Endothelial cell of umbilical vein (primary cell): ENCODE results near the gene PLEKHM2. TPM values are rescaled to one million over a fixed set of nuclear protein-coding genes. Genes with fewer than 3 reads are reported as not detected.

Experiments
- BruUV-seq: library from RNA; stranded (reverse); fragments of 400-500 nt; replicated peaks from 2 replicates; lab custom pipeline; 2021; lab: Mats Ljungman, UMichigan
- CTCF ChIA-PET: fragments of 300-600, 350-600 bp; sonication (Branson Sonifier 250); formaldehyde crosslinking; loops from one replicate; lab custom pipeline; 2021; ENCODE audit warnings: antibody characterized with exemption, inconsistent platforms; lab: Charles Lee
- POLR2A ChIA-PET: fragments of 300-600, 350-600 bp; sonication (Branson Sonifier 250); formaldehyde crosslinking; loops from one replicate; lab custom pipeline; 2021; ENCODE audit warnings: antibody characterized with exemption, inconsistent platforms; lab: Charles Lee
- DNase-seq: peaks from one replicate; pipeline ENCODE4 v3.0.0-alpha.2; 2011; ENCODE audit warnings: low read depth, low spot score
- FAIRE-seq: peaks from 2 replicates; lab custom pipeline; 2011; peaks lifted over from hg19 to GRCh38; lab: Jason Lieb, UNC
- H2AFZ ChIP-seq: 2 replicates; pipeline ENCODE4 v1.6.0; 2012; ENCODE audit warnings: low read depth, low read length, control low read depth, inconsistent platforms
- H3K27ac ChIP-seq: 2 replicates; pipeline ENCODE4 v1.5.1; 2011; ENCODE audit warnings: low read depth, mild to moderate bottlenecking, control low read depth, low read length, moderate library complexity; ENCODE audit not compliant: insufficient read depth
- H3K27me3 ChIP-seq, 2 experiments: 2 replicates each; pipeline versions ENCODE4 v1.6.0 to v1.6.1; 2011; ENCODE audit warnings: low read length in 2 of 2, mixed read lengths in 1 of 2; ENCODE audit not compliant: control insufficient read depth in 2 of 2, insufficient read depth in 2 of 2
- H3K36me3 ChIP-seq, 2 experiments: 2 replicates in 1 of 2; 3 replicates in 1 of 2; pipeline ENCODE4 v1.5.1; 2011; ENCODE audit warnings: low read length in 2 of 2, mild to moderate bottlenecking in 1 of 2, moderate library complexity in 1 of 2; ENCODE audit not compliant: control insufficient read depth in 2 of 2, insufficient read depth in 2 of 2; ENCODE audit errors: extremely low read depth in 1 of 2
- H3K4me1 ChIP-seq: 3 replicates; pipeline ENCODE4 v1.5.1; 2011; ENCODE audit warnings: mild to moderate bottlenecking, low read length; ENCODE audit not compliant: control insufficient read depth, insufficient read depth; ENCODE audit errors: extremely low read depth
- H3K4me2 ChIP-seq: 2 replicates; pipeline ENCODE4 v1.6.1; 2011; ENCODE audit warnings: low read length, control low read depth, mixed read lengths; ENCODE audit not compliant: insufficient read depth
- H3K4me3 ChIP-seq, 3 experiments: fragments of 200-600 bp in 1 of 3; sonication (generic), shearing (Covaris generic) in 1 of 3; replicated peaks in 1 of 3; 2 replicates each; pipeline ENCODE4 v1.5.1; 2011 to 2016; ENCODE audit warnings: control low read depth in 3 of 3, low read length in 3 of 3, mild to moderate bottlenecking in 2 of 3, inconsistent platforms in 1 of 3, low read depth in 1 of 3, moderate library complexity in 1 of 3; ENCODE audit not compliant: insufficient read depth in 1 of 3
- H3K79me2 ChIP-seq: 2 replicates; pipeline ENCODE4 v1.6.0; 2012; ENCODE audit warnings: low read length, inconsistent platforms; ENCODE audit not compliant: control insufficient read depth, insufficient read depth
- H3K9ac ChIP-seq: replicated peaks from 2 replicates; pipeline ENCODE3; 2011; ENCODE audit warnings: low read length, control low read depth; ENCODE audit not compliant: insufficient read depth; ENCODE audit errors: extremely low read depth
- H3K9me1 ChIP-seq: replicated peaks from 3 replicates; pipeline ENCODE4 v1.6.0; 2011; ENCODE audit warnings: mild to moderate bottlenecking, low read length; ENCODE audit not compliant: control insufficient read depth, insufficient read depth; ENCODE audit errors: extremely low read depth
- H3K9me3 ChIP-seq: replicated peaks from 2 replicates; pipeline ENCODE4 v1.5.1; 2012; ENCODE audit warnings: low read length, inconsistent platforms; ENCODE audit not compliant: control insufficient read depth, insufficient read depth
- H4K20me1 ChIP-seq: replicated peaks from 2 replicates; pipeline ENCODE3; 2011; ENCODE audit warnings: mild to moderate bottlenecking, low read length; ENCODE audit not compliant: control insufficient read depth, insufficient read depth; ENCODE audit errors: extremely low read depth
- CTCF ChIP-seq, 2 donors: IDR thresholded peaks; 1 replicate in 1 of 2; 2 replicates in 1 of 2; pipeline ENCODE4 v1.5.1; 2011; ENCODE audit warnings: low read length in 2 of 2, mild to moderate bottlenecking in 2 of 2, moderate library complexity in 2 of 2, control low read depth in 1 of 2, inconsistent platforms in 1 of 2, low read depth in 1 of 2; ENCODE audit not compliant: insufficient read depth in 1 of 2; ENCODE audit errors: extremely low read depth in 1 of 2
- EZH2 ChIP-seq: IDR thresholded peaks from 2 replicates; pipeline ENCODE4 v1.6.1; 2012; ENCODE audit warnings: borderline replicate concordance, low read depth, mild to moderate bottlenecking, moderate library complexity, low read length, inconsistent platforms; ENCODE audit not compliant: severe bottlenecking
- FOS ChIP-seq: IDR thresholded peaks from 2 replicates; pipeline ENCODE4 v1.6.1; 2011; ENCODE audit warnings: mild to moderate bottlenecking, low read length, moderate library complexity, borderline replicate concordance; ENCODE audit not compliant: insufficient read depth
- GATA2 ChIP-seq: IDR thresholded peaks from 2 replicates; pipeline ENCODE4 v1.7.0; 2011; ENCODE audit warnings: low read depth, mild to moderate bottlenecking, moderate library complexity, mixed read lengths, low read length; ENCODE audit not compliant: insufficient read length, insufficient read depth
- JUN ChIP-seq: IDR thresholded peaks from 2 replicates; pipeline ENCODE4 v1.6.1; 2011; ENCODE audit warnings: borderline replicate concordance, low read depth; ENCODE audit not compliant: insufficient read length, insufficient read depth
- MAX ChIP-seq: IDR thresholded peaks from 2 replicates; pipeline ENCODE4 v1.6.1; 2011; ENCODE audit not compliant: insufficient read depth, insufficient read length
- MYC ChIP-seq: IDR thresholded peaks from one replicate; pipeline ENCODE4 v1.6.1; 2011; ENCODE audit warnings: mild to moderate bottlenecking, low read depth, low read length
- POLR2A ChIP-seq: IDR thresholded peaks from 2 replicates; pipeline ENCODE4 v1.6.1; 2012; ENCODE audit warnings: low read depth, mild to moderate bottlenecking, control low read depth, low read length
- POLR2AphosphoS5 ChIP-seq: IDR thresholded peaks from 2 replicates; pipeline ENCODE4 v1.6.1; 2012; ENCODE audit warnings: low read depth, mild to moderate bottlenecking, control low read depth, low read length, moderate library complexity; ENCODE audit not compliant: insufficient read depth
- dilution Hi-C: fragments of 300-500 bp; cut with MboI; formaldehyde crosslinking; loops from one replicate; pipeline ENCODE4 v1.15.0; 2019; ENCODE audit warnings: low sequenced_read_pairs; ENCODE audit not compliant: extremely low pct_ligation_motif_present
- intact Hi-C: fragments of 100-400 bp; cut with micrococcal nuclease; formaldehyde crosslinking; loops from one replicate; pipeline ENCODE4 v1.10.0; 2022
- polyA plus RNA-seq, 4 experiments: library from polyadenylated mRNA; depleted of rRNA in 3 of 4; stranded (reverse) in 3 of 4; unstranded in 1 of 4; fragments of >200 nt; gene quantifications; 2 replicates each; pipeline versions ENCODE4 v1.2.1 to v1.2.3, GENCODE V29; 2011 to 2012; ENCODE audit warnings: missing spikeins in 1 of 4
- total RNA-seq: library from RNA; stranded (reverse); gene quantifications from 2 replicates; pipeline ENCODE4 v1.2.3, GENCODE V29; 2021

PLEKHM2 gene
- total and polyA plus RNA-seq, 2 donors (not counting 3 experiments of a cell fraction or from before 2014, with no cell fraction given), result 60.6 to 67.5 TPM

- DNase-seq (no peak), FAIRE-seq (no peak)
- intact Hi-C loops (no loop called here), dilution Hi-C loops (no loop called here)
- Histone ChIP-seq H3K79me2 (no peaks in the 10 kb centered on the region), H3K4me2 (no peak overlapping the region), H3K4me1 (no peaks in the 10 kb centered on the region), H3K27me3 (no peaks in the 10 kb centered on the region), H3K27ac (no peak overlapping the region), H3K9ac (no peak overlapping the region), H4K20me1 (no peaks in the 10 kb centered on the region), H3K4me3 (no peak overlapping the region), H3K9me1 (no peaks in the 10 kb centered on the region), H3K9me3 (no peaks in the 10 kb centered on the region), H3K36me3 (peaks cover 2 to 40% of the 10 kb centered on the region in 2 experiments), H2AFZ (no peak overlapping the region)
- TF ChIP-seq CTCF (IDR thresholded peaks at IDR 0.05; ENCODE audit: extremely low read depth in 1 of 2, insufficient read depth in 1 of 2, low read depth in 1 of 2, low read length in 2 of 2) (no peak), POLR2AphosphoS5 (no peak), MYC (no peak), POLR2A (no peak), GATA2 (no peak), JUN (no peak)
- POLR2A ChIA-PET, result no interaction called here
- CTCF ChIA-PET, result no interaction called here
- no TSS peak for BruUV-seq
These were observed 49.7 kb downstream of the PLEKHM2 start for GRCh38 chr1:15733726-15734226.

GRCh38 chr1:15734296-15734695 is 50.2 kb downstream of the PLEKHM2 start:
- Histone ChIP-seq H3K4me3 (no peak overlapping the region), H3K27ac (no peak overlapping the region), H3K4me1 (no peaks in the 10 kb centered on the region), H3K79me2 (no peaks in the 10 kb centered on the region), H2AFZ (no peak overlapping the region), H3K4me2 (no peak overlapping the region), H3K9ac (no peak overlapping the region), H3K36me3 (peaks cover 2 to 35% of the 10 kb centered on the region in 2 experiments), H3K9me1 (no peaks in the 10 kb centered on the region), H3K9me3 (no peaks in the 10 kb centered on the region), H3K27me3 (no peaks in the 10 kb centered on the region), H4K20me1 (no peaks in the 10 kb centered on the region)
- intact Hi-C loops (no loop called here), dilution Hi-C loops (no loop called here)
- DNase-seq (no peak), FAIRE-seq (no peak)
- ChIA-PET POLR2A (no interaction called here), CTCF (no interaction called here)
- TF ChIP-seq FOS, result no peak
- no peak for TF ChIP-seq MYC
- TF ChIP-seq POLR2A, result no peak
- TF ChIP-seq CTCF (IDR thresholded peaks at IDR 0.05; ENCODE audit: extremely low read depth in 1 of 2, insufficient read depth in 1 of 2, low read depth in 1 of 2, low read length in 2 of 2), result no peak
- TF ChIP-seq JUN, result no peak
- no peak for TF ChIP-seq GATA2
- no peak for TF ChIP-seq EZH2
- TF ChIP-seq POLR2AphosphoS5, result no peak
- no peak for TF ChIP-seq MAX
- BruUV-seq, result no TSS peak
